H9 (cell line): ENCODE results near the gene ERC2. TPM values are rescaled to one million over a fixed set of nuclear protein-coding genes. Genes with fewer than 3 reads are reported as not detected.

ENCODE experiments used
- DNase-seq: peaks from one replicate; pipeline ENCODE4 v3.0.0-alpha.2; 2017
- H2AFZ ChIP-seq: one replicate; pipeline ENCODE4 v1.6.1; 2013; ENCODE audit warnings: mild to moderate bottlenecking, low read length, control low read depth, moderate library complexity
- H2AK5ac ChIP-seq: 2 replicates; pipeline ENCODE4 v1.6.1; 2013; ENCODE audit warnings: low read length, control low read depth, mixed read lengths; ENCODE audit not compliant: insufficient read length
- H2BK120ac ChIP-seq: one replicate; pipeline ENCODE4 v1.6.1; 2013; ENCODE audit warnings: low read depth, mild to moderate bottlenecking, low read length, control low read depth, inconsistent platforms; ENCODE audit not compliant: poor library complexity, severe bottlenecking
- H2BK12ac ChIP-seq: 2 replicates; pipeline ENCODE4 v1.6.1; 2013; ENCODE audit warnings: low read length, control low read depth, mixed read lengths, low read depth; ENCODE audit not compliant: insufficient read length
- H2BK15ac ChIP-seq: 2 replicates; pipeline ENCODE4 v1.6.1; 2013; ENCODE audit warnings: low read depth, low read length, control low read depth
- H2BK20ac ChIP-seq: one replicate; pipeline ENCODE4 v1.6.1; 2013; ENCODE audit warnings: low read depth, mild to moderate bottlenecking, low read length, control low read depth, inconsistent platforms; ENCODE audit not compliant: poor library complexity, severe bottlenecking
- H2BK5ac ChIP-seq: 2 replicates; pipeline ENCODE4 v1.6.1; 2013; ENCODE audit warnings: low read length, control low read depth, mixed read lengths; ENCODE audit not compliant: insufficient read length
- H3K14ac ChIP-seq: 2 replicates; pipeline ENCODE4 v1.6.1; 2013; ENCODE audit warnings: low read length, control low read depth; ENCODE audit not compliant: insufficient read depth
- H3K18ac ChIP-seq: 2 replicates; pipeline ENCODE4 v1.6.1; 2013; ENCODE audit warnings: low read depth, mild to moderate bottlenecking, mixed read lengths, low read length, control low read depth; ENCODE audit not compliant: insufficient read length
- H3K23ac ChIP-seq: 2 replicates; pipeline ENCODE4 v1.6.1; 2013; ENCODE audit warnings: low read length, control low read depth, mixed read lengths, low read depth; ENCODE audit not compliant: insufficient read length
- H3K23me2 ChIP-seq: 2 replicates; pipeline ENCODE4 v1.6.1; 2013; ENCODE audit warnings: low read depth, mild to moderate bottlenecking, mixed read lengths, low read length, control low read depth; ENCODE audit not compliant: insufficient read length, poor library complexity, severe bottlenecking
- H3K27ac ChIP-seq: 2 replicates; pipeline ENCODE4 v1.5.1; 2013; ENCODE audit warnings: low read length, control low read depth, mixed read lengths, low read depth; ENCODE audit not compliant: insufficient read length
- H3K27me3 ChIP-seq: 2 replicates; pipeline ENCODE4 v1.6.1; 2013; ENCODE audit warnings: low read length, control low read depth, inconsistent platforms; ENCODE audit not compliant: insufficient read depth
- H3K4ac ChIP-seq: 2 replicates; pipeline ENCODE4 v1.6.1; 2013; ENCODE audit warnings: low read depth, mild to moderate bottlenecking, control low read depth, inconsistent platforms, low read length, moderate library complexity
- H3K4me1 ChIP-seq: 2 replicates; pipeline ENCODE4 v1.6.1; 2013; ENCODE audit warnings: low read length, control low read depth, inconsistent platforms; ENCODE audit not compliant: insufficient read depth
- H3K4me2 ChIP-seq: 2 replicates; pipeline ENCODE4 v1.6.1; 2013; ENCODE audit warnings: low read length, control low read depth, mixed read lengths; ENCODE audit not compliant: insufficient read length, insufficient read depth
- H3K56ac ChIP-seq: 2 replicates; pipeline ENCODE4 v1.6.1; 2013; ENCODE audit warnings: low read depth, mild to moderate bottlenecking, mixed read lengths, low read length, control low read depth; ENCODE audit not compliant: insufficient read length
- H3K79me1 ChIP-seq: 2 replicates; pipeline ENCODE4 v1.6.1; 2013; ENCODE audit warnings: low read depth, mild to moderate bottlenecking, moderate library complexity, low read length, control low read depth, inconsistent platforms; ENCODE audit not compliant: insufficient read depth, poor library complexity, severe bottlenecking
- H3K79me2 ChIP-seq: 2 replicates; pipeline ENCODE4 v1.6.1; 2013; ENCODE audit warnings: low read length, control low read depth, inconsistent platforms; ENCODE audit not compliant: insufficient read depth
- H3K9ac ChIP-seq: 2 replicates; pipeline ENCODE4 v1.6.1; 2013; ENCODE audit warnings: low read length, control low read depth, mixed read lengths; ENCODE audit not compliant: insufficient read length; ENCODE audit errors: extremely low read depth
- H3K9me3 ChIP-seq: one replicate; pipeline ENCODE4 v1.6.1; 2013; ENCODE audit warnings: low read depth, low read length, inconsistent platforms; ENCODE audit not compliant: control insufficient read depth
- H3T11ph ChIP-seq: one replicate; pipeline ENCODE4 v1.6.1; 2013; ENCODE audit warnings: mild to moderate bottlenecking, low read length, control low read depth, inconsistent platforms
- H4K20me1 ChIP-seq: one replicate; pipeline ENCODE4 v1.6.1; 2013; ENCODE audit not compliant: control insufficient read depth, insufficient read length, insufficient read depth
- H4K5ac ChIP-seq: 2 replicates; pipeline ENCODE4 v1.6.1; 2013; ENCODE audit warnings: low read depth, mild to moderate bottlenecking, mixed read lengths, low read length, control low read depth; ENCODE audit not compliant: insufficient read length
- H4K8ac ChIP-seq: replicated peaks from 2 replicates; pipeline ENCODE4 v1.6.1; 2013; ENCODE audit warnings: low read length, control low read depth, mixed read lengths, low read depth; ENCODE audit not compliant: insufficient read length
- H4K91ac ChIP-seq: 2 replicates; pipeline ENCODE4 v1.6.1; 2013; ENCODE audit warnings: low read depth, mild to moderate bottlenecking, moderate library complexity, mixed read lengths, low read length, control low read depth; ENCODE audit not compliant: insufficient read length
- H3K27ac Mint-ChIP-seq, 3 experiments: 2 replicates in 2 of 3; 3 replicates in 1 of 3; pipeline ENCODE4 v1.8.0; 2020 to 2021; ENCODE audit warnings: mixed read lengths in 3 of 3, mild to moderate bottlenecking in 1 of 3, moderate library complexity in 1 of 3
- H3K27me3 Mint-ChIP-seq: 2 replicates; pipeline ENCODE4 v1.8.0; 2021; ENCODE audit warnings: low read depth, mild to moderate bottlenecking, moderate library complexity, mixed read lengths
- H3K36me3 Mint-ChIP-seq, 3 experiments: 2 replicates in 2 of 3; 3 replicates in 1 of 3; pipeline ENCODE4 v1.8.0; 2020 to 2021; ENCODE audit warnings: low read depth in 3 of 3, mixed read lengths in 3 of 3; ENCODE audit not compliant: insufficient read depth in 1 of 3
- H3K4me1 Mint-ChIP-seq, 2 experiments: 2 replicates each; pipeline ENCODE4 v1.8.0; 2020; ENCODE audit warnings: mixed read lengths in 2 of 2
- H3K4me3 Mint-ChIP-seq, 2 experiments: 2 replicates in 1 of 2; 3 replicates in 1 of 2; pipeline ENCODE4 v1.8.0; 2020 to 2021; ENCODE audit warnings: mild to moderate bottlenecking in 2 of 2, mixed read lengths in 2 of 2, moderate library complexity in 1 of 2
- H3K9me3 Mint-ChIP-seq, 2 experiments: 2 replicates in 1 of 2; 3 replicates in 1 of 2; pipeline ENCODE4 v1.8.0; 2020; ENCODE audit warnings: mild to moderate bottlenecking in 2 of 2, mixed read lengths in 2 of 2, moderate library complexity in 1 of 2
- WGBS: extraction: QIAGEN DNeasy Blood & Tissue Kit; methylation state at CpG from one replicate; pipeline ENCODE4 v1.1.7; 2013; ENCODE audit warnings: missing lambda C conversion rate, low lambda C conversion rate, mixed read lengths; ENCODE audit not compliant: insufficient read length; ENCODE audit errors: extremely low coverage; 5-methylcytosine and 5-hydroxymethylcytosine counted together
- total RNA-seq: library from RNA; stranded (reverse); gene quantifications from 2 replicates; pipeline ENCODE4 v1.2.1, GENCODE V29; 2021
- TF ChIP-seq, protein P1 (sequence below): fragments of 200-600 bp; sonication (generic); conservative IDR thresholded peaks from 3 replicates; pipeline ENCODE4 v1.8.0; 2021; ENCODE audit warnings: antibody characterized with exemption, mild to moderate bottlenecking

The ERC2 gene
- total RNA-seq, 1 experiment from 2014 or later, result 15.4 TPM

DNA sequence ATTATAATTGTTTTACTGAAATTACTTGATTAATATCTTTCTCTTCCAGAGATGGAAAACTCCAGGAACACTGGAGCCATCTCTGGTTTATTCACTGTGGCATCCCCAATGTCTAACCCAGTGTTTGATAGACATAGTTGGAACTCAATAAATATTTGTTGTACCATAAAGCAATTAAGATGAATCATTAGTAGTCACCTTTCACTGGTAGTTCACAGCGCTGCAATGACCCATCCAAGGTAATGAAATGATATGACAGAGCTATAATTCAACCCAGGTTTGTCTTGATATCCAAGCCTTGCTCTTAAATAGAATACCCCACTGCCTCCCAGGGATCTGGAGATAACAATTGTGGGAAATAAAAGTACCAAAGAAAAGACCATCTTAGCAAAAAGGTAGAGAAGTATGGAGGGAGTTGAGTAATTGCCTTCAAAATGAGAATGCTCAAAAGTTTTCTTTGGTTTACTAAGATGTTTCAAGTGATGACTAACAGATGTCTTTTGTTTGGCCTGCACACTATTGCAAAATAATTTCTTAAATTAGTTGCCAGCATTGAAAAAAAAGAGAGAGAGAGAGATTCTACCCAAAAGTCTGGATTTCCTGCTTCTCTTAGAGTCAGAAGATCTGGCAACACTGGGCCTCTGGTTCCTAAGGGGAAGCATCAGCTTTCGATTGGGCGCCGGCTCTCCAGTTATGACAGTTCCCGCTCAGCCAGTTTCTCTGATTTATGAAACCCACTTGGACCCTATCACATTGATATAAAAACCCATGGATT lies 348.5 kb downstream of the ERC2 start:
- no peak overlapping the region for H3K4me3 Mint-ChIP-seq
- H3K4me1 ChIP-seq, result peaks cover 21% of the 10 kb centered on the region; the same call in 1 of the 2 replicates
- no peaks in the 10 kb centered on the region for H3K79me1 ChIP-seq
- peaks cover 3 to 9% of the 10 kb centered on the region in 2 experiments; a peak in 4 of 5 replicates for H3K9me3 Mint-ChIP-seq
- no peak for DNase-seq
- no peak overlapping the region for H4K91ac ChIP-seq
- no peak overlapping the region for H2BK15ac ChIP-seq
- H2AK5ac ChIP-seq, result no peak overlapping the region
- no peaks in the 10 kb centered on the region; the same call in 1 of the 2 replicates for H3K27me3 ChIP-seq
- no CpG with 5 or more reads among the region's 5 CpGs for WGBS
- no peak overlapping the region for H3K14ac ChIP-seq
- no peak overlapping the region for H3K4me2 ChIP-seq
- TF ChIP-seq, protein P1, sequence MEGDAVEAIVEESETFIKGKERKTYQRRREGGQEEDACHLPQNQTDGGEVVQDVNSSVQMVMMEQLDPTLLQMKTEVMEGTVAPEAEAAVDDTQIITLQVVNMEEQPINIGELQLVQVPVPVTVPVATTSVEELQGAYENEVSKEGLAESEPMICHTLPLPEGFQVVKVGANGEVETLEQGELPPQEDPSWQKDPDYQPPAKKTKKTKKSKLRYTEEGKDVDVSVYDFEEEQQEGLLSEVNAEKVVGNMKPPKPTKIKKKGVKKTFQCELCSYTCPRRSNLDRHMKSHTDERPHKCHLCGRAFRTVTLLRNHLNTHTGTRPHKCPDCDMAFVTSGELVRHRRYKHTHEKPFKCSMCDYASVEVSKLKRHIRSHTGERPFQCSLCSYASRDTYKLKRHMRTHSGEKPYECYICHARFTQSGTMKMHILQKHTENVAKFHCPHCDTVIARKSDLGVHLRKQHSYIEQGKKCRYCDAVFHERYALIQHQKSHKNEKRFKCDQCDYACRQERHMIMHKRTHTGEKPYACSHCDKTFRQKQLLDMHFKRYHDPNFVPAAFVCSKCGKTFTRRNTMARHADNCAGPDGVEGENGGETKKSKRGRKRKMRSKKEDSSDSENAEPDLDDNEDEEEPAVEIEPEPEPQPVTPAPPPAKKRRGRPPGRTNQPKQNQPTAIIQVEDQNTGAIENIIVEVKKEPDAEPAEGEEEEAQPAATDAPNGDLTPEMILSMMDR, result no peak
- H3K27me3 Mint-ChIP-seq, result peaks cover 2% of the 10 kb centered on the region; the same call in 1 of the 2 replicates
- H3K36me3 Mint-ChIP-seq, result peaks cover 2 to 8% (median 4%) of the 10 kb centered on the region in 3 experiments; a peak in 6 of 7 replicates
- no peak overlapping the region for H3K27ac Mint-ChIP-seq
- H3K9ac ChIP-seq, result no peak overlapping the region
- no peak overlapping the region for H4K5ac ChIP-seq
- H3K23me2 ChIP-seq, result no peaks in the 10 kb centered on the region
- no peaks in the 10 kb centered on the region for H3K9me3 ChIP-seq
- H3K18ac ChIP-seq, result no peak overlapping the region
- H3K4me1 Mint-ChIP-seq, result peaks cover 57 to 68% of the 10 kb centered on the region in 2 experiments
- no peak overlapping the region for H2BK20ac ChIP-seq
- H2BK12ac ChIP-seq, result no peak overlapping the region
- H2AFZ ChIP-seq, result no peak overlapping the region
- H3K4ac ChIP-seq, result no peak overlapping the region
- no peak overlapping the region for H3K27ac ChIP-seq
- H2BK5ac ChIP-seq, result no peak overlapping the region
- H4K20me1 ChIP-seq, result no peaks in the 10 kb centered on the region
- no peak overlapping the region for H3K56ac ChIP-seq
- no peak overlapping the region for H4K8ac ChIP-seq
- no peak overlapping the region for H3T11ph ChIP-seq
- no peak overlapping the region for H2BK120ac ChIP-seq
- no peak overlapping the region for H3K23ac ChIP-seq
- no peaks in the 10 kb centered on the region for H3K79me2 ChIP-seq
